MM.1S (cell line): Measurements from ENCODE around the gene PLOD1.

Experiments
- CTCF ChIP-seq: fragments of 300-600 bp; sonication (generic); IDR thresholded peaks from 2 replicates; pipeline ENCODE4 v1.5.1; 2016; ENCODE audit warnings: antibody characterized with exemption, low read length, mixed read lengths
- EZH2 ChIP-seq: fragments of 300-600 bp; sonication (generic); optimal IDR thresholded peaks from 2 replicates; pipeline ENCODE3; 2017; ENCODE audit warnings: low read depth, mild to moderate bottlenecking, antibody characterized with exemption, low read length, mixed read lengths
- EZH2phosphoT487 ChIP-seq: fragments of 300-600 bp; sonication (generic); IDR thresholded peaks from 2 replicates; pipeline ENCODE4 v1.6.1; 2018; ENCODE audit warnings: antibody characterized with exemption, low read length

GRCh38 chr1:12006167-12006921 is 71.8 kb downstream of the PLOD1 start:
- TF ChIP-seq CTCF (no peak), EZH2 (no peak), EZH2phosphoT487 (no peak)
